A673 (cell line): ENCODE results near the gene SMYD3. TPM values are rescaled to one million over a fixed set of nuclear protein-coding genes. Genes with fewer than 3 reads are reported as not detected.

Source experiments
- BruUV-seq: library from RNA; stranded (reverse); fragments of 400-500 nt; replicated peaks from 2 replicates; lab custom pipeline; 2021; lab: Mats Ljungman, UMichigan
- CTCF ChIA-PET: fragments of 300-600 bp; sonication (Branson Sonifier 250); formaldehyde crosslinking; loops from one replicate; lab custom pipeline; 2022; ENCODE audit warnings: antibody characterized with exemption; lab: Charles Lee
- POLR2A ChIA-PET: fragments of 300-600 bp; sonication (Branson Sonifier 250); formaldehyde crosslinking; loops from one replicate; lab custom pipeline; 2022; ENCODE audit warnings: antibody characterized with exemption; ENCODE audit not compliant: low non-redundant PET; lab: Charles Lee
- DNase-seq: peaks from one replicate; pipeline ENCODE4 v3.0.0-alpha.2; 2015; ENCODE audit warnings: low spot score
- H3K27ac ChIP-seq: fragments of 200-600 bp; sonication (generic); 2 replicates; pipeline ENCODE4 v1.5.1; 2016; ENCODE audit warnings: mixed run types, low read depth, mild to moderate bottlenecking, mixed read lengths, antibody characterized with exemption, low read length; ENCODE audit not compliant: poor library complexity, severe bottlenecking
- H3K27me3 ChIP-seq: fragments of 200-600 bp; sonication (generic); replicated peaks from 2 replicates; pipeline ENCODE4 v1.6.1; 2017; ENCODE audit warnings: mixed run types, low read depth, mild to moderate bottlenecking, mixed read lengths, antibody characterized with exemption, low read length; ENCODE audit not compliant: insufficient read depth, poor library complexity
- H3K36me3 ChIP-seq: fragments of 200-600 bp; sonication (generic); 2 replicates; pipeline ENCODE4 v1.6.1; 2016; ENCODE audit warnings: mixed run types, mild to moderate bottlenecking, mixed read lengths, antibody characterized with exemption, low read length; ENCODE audit not compliant: insufficient read depth, poor library complexity, severe bottlenecking
- H3K4me1 ChIP-seq: fragments of 200-600 bp; sonication (generic); 2 replicates; pipeline ENCODE4 v1.6.1; 2017; ENCODE audit warnings: mixed run types, mild to moderate bottlenecking, mixed read lengths, antibody characterized with exemption, low read length; ENCODE audit not compliant: insufficient read depth, poor library complexity, severe bottlenecking
- H3K4me3 ChIP-seq: fragments of 200-600 bp; sonication (generic); 2 replicates; pipeline ENCODE4 v1.5.1; 2016; ENCODE audit warnings: low read depth, mixed run types, mild to moderate bottlenecking, mixed read lengths, low read length; ENCODE audit not compliant: poor library complexity, severe bottlenecking
- H3K9me3 ChIP-seq: fragments of 200-600 bp; sonication (generic); 2 replicates; pipeline ENCODE4 v1.6.1; 2016; ENCODE audit warnings: mixed run types, low read depth, mild to moderate bottlenecking, mixed read lengths, antibody characterized with exemption, low read length; ENCODE audit not compliant: poor library complexity, severe bottlenecking
- EZH2 ChIP-seq: fragments of 200-600 bp; sonication (generic); IDR thresholded peaks from 2 replicates; pipeline ENCODE4 v1.6.1; 2017; ENCODE audit warnings: borderline replicate concordance, low read depth, mild to moderate bottlenecking, mixed read lengths, antibody characterized with exemption, low read length; ENCODE audit not compliant: poor library complexity, severe bottlenecking
- intact Hi-C: fragments of 100-400 bp; cut with micrococcal nuclease; formaldehyde crosslinking; loops from one replicate; pipeline ENCODE4 v1.10.0; 2022; ENCODE audit not compliant: unreplicated experiment
- total RNA-seq: library from RNA; stranded (reverse); gene quantifications from 2 replicates; pipeline ENCODE4 v1.2.3, GENCODE V29; 2021
- TF ChIP-seq, protein P1 (sequence below): fragments of 300-800, 200-600 bp; sonication (generic); conservative IDR thresholded peaks from 2 replicates; pipeline ENCODE4 v1.5.1; 2017; ENCODE audit warnings: low read depth, mild to moderate bottlenecking, antibody characterized with exemption, low read length, moderate library complexity, mixed read lengths

The SMYD3 gene
- total RNA-seq, 1 experiment from 2014 or later = 29.0 TPM

DNA sequence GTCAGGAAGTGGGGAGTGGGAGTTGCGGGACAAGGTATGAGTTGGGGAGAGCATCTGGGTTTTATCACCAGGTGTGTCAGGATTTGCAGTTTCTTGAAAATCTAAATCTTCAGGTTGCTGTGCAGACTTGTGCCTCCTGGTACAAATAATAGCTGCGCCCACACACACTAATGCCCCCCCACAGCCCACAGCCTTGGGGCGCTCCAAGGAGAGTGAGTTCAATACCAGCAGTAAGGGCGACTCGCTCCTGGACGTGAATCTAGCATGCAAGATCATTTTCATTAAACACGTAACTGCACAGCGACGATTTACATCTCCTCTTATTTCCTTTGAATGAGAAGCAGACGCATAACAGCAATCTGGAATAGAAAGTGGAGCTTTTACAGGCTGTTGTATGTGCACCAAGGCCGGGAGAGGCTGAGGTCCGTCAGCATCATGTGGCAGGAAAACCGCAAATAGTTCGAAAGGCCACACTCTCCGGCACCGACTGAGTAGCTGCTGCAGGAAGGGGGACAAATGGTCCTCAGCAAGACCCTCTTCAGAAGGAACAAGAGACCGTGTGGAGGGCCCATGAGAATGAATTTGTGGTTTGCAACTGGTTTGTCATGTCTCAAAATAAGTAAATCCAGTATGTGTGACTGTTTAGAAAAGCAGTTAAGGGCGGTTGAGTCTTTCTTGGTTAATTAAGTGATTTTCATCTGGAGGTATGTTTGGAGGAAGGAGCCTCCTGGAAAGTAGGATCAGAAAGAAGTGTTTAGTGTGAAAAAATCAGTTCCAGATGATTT, 439.5 kb downstream of the SMYD3 start:
- DNase-seq = no peak
- intact Hi-C loops = no loop called here
- Histone ChIP-seq H3K27ac (no peak overlapping the region), H3K36me3 (no peaks in the 10 kb centered on the region), H3K27me3 (no peaks in the 10 kb centered on the region), H3K9me3 (no peaks in the 10 kb centered on the region), H3K4me3 (no peak overlapping the region), H3K4me1 (no peaks in the 10 kb centered on the region)
- no TSS peak for BruUV-seq
- ChIA-PET POLR2A (no interaction called here), CTCF (no interaction called here)
- TF ChIP-seq, protein P1, sequence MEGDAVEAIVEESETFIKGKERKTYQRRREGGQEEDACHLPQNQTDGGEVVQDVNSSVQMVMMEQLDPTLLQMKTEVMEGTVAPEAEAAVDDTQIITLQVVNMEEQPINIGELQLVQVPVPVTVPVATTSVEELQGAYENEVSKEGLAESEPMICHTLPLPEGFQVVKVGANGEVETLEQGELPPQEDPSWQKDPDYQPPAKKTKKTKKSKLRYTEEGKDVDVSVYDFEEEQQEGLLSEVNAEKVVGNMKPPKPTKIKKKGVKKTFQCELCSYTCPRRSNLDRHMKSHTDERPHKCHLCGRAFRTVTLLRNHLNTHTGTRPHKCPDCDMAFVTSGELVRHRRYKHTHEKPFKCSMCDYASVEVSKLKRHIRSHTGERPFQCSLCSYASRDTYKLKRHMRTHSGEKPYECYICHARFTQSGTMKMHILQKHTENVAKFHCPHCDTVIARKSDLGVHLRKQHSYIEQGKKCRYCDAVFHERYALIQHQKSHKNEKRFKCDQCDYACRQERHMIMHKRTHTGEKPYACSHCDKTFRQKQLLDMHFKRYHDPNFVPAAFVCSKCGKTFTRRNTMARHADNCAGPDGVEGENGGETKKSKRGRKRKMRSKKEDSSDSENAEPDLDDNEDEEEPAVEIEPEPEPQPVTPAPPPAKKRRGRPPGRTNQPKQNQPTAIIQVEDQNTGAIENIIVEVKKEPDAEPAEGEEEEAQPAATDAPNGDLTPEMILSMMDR = no peak
- TF ChIP-seq EZH2 = no peak

DNA sequence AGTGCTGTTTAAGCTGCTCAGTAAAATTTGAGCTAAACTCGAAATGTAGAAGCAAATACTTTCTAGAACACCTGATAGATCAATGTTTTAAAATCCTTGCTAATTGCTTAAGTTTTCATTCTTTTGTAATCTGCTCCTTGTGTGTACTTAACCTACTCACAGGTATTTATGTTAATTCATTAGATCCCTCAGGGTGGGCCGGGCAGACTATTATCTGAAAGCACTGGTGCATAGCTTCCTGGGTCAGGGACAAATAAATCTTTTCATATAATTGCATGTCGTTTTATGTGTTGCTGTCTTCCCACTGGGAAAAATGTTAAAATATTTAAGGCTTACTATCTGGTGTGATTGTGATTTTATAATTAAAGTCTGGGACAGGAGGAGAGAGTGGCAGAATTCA, 440.5 kb downstream of the SMYD3 start:
- Histone ChIP-seq H3K27ac (no peak overlapping the region), H3K9me3 (no peaks in the 10 kb centered on the region), H3K36me3 (no peaks in the 10 kb centered on the region), H3K27me3 (no peaks in the 10 kb centered on the region), H3K4me1 (no peaks in the 10 kb centered on the region), H3K4me3 (no peak overlapping the region)
- TF ChIP-seq, protein P1 = no peak
- TF ChIP-seq EZH2 = no peak
- POLR2A ChIA-PET = no interaction called here
- CTCF ChIA-PET = no interaction called here
- no peak for DNase-seq
- BruUV-seq = no TSS peak
- intact Hi-C loops = no loop called here

DNA sequence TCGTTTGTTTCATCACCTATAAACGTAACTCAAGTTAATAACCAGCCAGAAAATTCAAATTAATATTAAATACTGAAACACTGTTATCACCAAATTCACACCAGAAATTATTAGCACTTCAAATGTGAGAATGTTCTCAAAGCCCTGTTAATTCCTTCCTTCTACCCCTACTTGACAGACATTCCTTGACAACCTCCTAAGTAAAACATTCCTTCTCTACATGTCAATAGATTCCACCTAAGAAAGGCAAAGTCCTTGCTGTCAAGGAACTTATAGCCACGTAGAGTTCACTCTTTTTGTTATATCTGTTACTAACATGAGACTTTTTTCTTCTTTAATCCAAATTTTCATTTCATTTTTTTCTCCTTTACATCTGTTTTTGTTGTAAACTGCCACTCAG, 441.5 kb downstream of the SMYD3 start:
- Histone ChIP-seq H3K36me3 (no peaks in the 10 kb centered on the region), H3K9me3 (no peaks in the 10 kb centered on the region), H3K27me3 (no peaks in the 10 kb centered on the region), H3K4me1 (no peaks in the 10 kb centered on the region), H3K4me3 (no peak overlapping the region), H3K27ac (no peak overlapping the region)
- POLR2A ChIA-PET = no interaction called here
- no peak for DNase-seq
- intact Hi-C loops = no loop called here
- CTCF ChIA-PET = no interaction called here
- TF ChIP-seq EZH2 = no peak
- TF ChIP-seq, protein P1 = no peak
- BruUV-seq = no TSS peak
